Stimulated activated CD4-positive, alpha-beta T cell treated with anti-CD3 and anti-CD28 coated beads, Interleukin-1b, Interleukin-23, amount 100 ng/mL, for 1 hour (primary cell): Measurements from ENCODE around the gene ASAP2.

Source experiments
- DNase-seq, 2 donors: peaks; one replicate each; pipeline ENCODE4 v3.0.0-alpha.2; 2020; ENCODE audit warnings: low read depth in 2 of 2

ASAP2 gene

DNA sequence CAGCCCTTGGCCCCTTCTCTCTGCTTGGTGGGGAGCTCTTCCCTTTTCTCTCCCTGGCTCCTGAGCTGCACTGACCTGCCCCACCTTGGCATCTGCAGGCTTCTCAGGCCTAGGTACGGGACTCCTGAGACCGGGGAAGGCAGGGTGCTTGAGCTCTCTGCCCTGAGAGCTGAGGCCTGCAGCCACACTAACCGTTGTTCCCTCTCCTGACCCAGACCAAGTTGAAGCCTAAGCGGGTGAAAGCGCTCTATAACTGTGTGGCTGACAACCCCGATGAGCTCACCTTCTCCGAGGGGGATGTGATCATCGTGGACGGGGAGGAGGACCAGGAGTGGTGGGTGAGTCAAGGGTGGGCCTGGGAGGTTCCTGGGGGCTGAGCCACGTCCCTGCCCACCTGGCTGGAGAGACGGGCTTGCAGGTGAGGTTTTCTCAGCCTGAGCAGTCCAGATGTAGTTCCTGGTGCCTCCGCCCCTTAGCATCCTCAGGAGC lies 194.5 kb downstream of the ASAP2 start:
- DNase-seq: no peak

DNA sequence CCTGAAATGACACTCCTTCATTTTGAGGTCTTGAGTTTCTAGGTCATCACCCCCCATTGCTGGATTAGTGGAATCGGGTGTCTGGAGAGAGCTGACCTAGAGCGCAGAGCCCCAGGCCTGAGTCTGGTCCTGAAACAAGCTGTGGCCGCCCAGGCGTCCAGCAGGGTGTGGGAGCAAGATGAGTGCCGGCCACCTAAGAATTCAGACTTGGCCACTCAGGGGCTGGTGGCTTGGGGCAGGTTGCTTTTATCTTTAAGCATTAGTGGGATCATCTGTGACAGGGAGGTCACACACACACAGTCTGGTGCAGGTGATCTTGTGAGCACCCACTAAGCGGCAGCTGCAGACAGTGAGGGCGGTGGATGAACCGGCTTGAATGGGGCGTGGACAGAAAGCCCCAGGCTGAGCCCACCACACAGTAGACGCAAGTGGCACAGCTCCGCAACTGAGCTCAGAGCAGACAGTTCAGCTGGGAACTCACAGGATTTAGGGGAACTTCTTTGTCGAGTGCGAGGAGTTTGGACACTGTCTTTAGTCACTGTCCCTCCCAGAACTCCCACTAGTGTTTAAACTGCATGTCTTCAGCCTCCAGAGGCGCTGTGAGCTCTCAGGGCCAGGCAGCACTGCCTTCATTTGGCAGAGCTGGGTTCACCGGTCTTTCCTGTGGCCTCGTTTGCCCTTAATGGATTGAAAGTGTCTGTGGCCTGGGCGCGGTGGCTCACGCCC lies 195.2 kb downstream of the ASAP2 start:
- DNase-seq: no peak

DNA sequence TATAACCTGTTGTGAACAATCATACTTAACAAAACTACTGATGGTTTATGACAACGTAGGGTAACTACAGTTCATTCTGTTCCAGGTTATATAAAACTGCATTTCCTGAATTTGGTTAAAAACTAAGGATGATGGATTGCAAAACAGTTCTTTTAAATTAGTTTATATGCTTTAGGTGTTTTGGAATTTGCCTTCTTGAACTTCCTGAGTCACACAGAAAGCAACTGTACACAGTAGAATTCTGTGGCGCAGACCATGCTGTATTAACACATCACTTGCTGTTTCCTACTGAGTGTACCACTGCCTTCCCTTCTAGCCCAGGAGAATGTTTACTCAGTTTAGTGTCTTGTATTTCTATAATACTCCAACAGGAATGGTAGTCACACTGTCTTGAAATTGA lies 197.3 kb downstream of the ASAP2 start:
- no peak for DNase-seq

DNA sequence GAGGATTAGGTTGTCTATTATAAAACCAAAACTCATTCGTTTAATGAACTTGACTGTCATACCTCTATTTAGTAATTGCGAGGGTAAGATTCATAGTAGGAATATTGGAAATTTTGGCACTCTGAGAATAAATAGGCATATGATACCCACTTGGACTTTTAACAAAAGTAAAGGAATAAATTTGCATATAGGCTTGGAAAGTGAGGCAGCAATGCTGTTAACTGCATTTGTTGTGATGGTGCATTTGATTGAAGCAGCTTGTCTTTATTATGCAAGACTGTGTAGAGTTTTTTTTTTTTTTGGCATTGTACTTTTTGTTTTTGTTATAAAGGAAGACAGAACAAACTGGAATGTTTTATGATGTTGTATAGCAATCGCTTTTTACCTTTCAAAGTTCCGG lies 197.8 kb downstream of the ASAP2 start:
- DNase-seq: no peak

DNA sequence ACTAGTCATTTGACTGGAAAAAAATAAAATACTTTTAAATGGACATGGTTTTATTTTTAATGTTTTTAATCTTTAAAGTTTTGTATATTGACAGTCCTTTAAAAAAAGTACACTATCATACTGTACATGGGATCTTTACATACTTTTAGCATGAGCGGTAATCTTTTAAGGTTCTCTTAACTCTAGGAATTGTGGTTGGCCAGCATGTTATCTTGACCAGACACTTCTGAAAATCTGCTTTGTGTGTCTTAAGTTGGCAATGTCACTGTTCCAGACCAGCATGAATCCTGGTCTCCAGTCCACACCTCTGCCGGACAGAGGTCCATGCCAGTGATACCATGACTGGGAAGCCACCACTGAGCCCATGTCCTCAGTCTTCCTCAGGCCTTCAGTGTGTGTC lies 199.0 kb downstream of the ASAP2 start:
- DNase-seq: no peak

DNA sequence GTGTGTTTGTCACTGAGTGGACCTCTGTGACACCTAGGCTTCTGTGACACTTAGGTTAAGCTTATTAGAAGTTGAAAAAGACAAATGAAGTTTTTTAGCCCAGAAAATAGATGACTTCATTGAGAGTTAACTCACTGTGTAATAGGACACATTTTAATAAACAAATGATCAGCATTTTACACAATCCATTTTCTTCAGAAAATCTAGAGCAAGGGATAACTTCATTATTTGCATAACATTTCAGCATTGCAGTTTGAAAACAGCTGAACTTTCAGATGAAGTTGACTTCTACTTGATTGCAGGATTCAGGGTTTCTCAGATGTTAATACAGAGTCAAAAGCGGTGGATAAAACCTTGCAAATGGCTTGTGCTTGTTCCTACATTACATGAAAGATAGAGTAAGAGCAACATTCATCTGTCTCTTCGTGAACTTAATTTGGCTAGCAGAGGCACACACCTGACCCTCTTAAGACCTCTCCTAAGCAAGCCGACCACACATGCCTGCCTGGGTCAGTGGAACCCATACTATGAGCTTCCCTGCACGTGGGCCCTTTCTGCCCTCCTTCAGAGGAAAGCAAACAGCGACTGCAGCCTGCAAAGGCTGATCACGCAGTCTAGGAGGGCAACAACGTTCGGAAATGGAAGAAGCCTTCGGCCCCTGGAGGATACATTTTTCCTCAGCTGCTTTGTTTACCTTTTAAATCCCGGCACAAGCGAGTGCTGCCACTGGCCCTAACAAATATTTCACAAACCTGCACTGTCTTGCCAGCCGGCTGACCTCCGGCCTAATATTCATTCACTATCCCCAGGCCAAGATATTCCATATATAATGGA lies 200.1 kb downstream of the ASAP2 start:
- no peak for DNase-seq

DNA sequence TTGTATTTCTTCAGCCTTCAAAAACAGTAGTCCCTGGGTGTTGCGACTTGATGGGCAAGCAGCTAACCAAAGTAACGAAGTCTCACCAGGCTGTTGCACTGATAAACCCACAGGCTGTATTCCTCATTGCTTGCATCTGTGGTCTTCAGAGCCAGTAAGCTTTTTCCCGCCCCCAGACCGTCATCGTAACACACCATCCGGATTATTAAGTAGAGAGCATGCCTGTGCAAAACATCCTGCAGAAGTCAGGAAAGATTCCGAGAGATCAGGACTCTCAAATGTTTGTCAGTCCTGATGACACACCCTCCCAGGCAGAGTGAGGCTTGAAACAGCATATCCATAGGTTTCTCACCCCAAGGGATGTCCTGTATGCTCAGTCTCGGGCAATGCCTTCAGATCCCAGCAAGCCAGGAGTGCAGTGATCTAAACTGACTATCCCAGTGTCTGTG lies 200.8 kb downstream of the ASAP2 start:
- DNase-seq: no peak

DNA sequence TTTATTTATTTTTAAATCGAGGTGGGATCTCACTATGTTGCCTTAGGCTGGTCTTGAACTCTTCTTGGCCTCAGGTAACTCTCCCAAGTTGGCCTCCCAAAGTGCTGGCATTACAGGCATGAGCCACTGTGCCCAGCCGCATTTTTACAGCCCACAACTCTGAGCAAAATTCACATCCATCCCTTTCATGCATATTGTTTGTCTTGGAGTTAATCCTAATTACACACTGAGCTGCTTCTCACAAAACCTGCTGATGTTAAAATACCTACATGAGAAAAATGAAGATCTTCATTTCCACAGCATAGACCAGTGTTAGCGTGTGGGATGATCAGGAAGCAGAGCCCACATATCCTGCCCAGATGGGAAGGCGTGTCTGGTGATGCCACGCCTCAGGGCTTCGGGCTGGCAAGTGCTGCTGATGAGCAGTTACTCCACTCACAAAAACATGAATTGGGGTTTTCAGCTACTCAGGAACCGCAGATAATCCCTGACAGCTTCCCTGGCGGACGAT lies 202.1 kb downstream of the ASAP2 start:
- DNase-seq: no peak

DNA sequence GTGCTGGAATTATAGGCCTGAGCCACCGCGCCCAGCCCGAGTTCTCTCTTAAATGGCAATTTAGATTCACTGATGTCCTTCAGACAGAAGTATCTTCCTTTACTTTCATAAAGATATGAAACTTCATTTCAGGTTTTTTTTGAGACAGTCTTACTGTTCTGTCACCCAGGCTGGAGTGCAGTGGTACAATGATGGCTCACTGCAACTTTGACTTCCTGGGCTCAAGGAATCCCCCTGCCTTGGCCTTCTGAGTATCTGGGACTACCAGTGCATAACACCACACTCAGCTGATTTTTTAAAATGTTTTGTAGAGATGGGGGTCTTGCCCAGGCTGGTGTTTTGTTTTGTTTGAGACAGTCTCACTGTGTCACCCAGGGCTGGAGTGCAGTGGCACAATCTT lies 203.5 kb downstream of the ASAP2 start:
- DNase-seq: no peak

DNA sequence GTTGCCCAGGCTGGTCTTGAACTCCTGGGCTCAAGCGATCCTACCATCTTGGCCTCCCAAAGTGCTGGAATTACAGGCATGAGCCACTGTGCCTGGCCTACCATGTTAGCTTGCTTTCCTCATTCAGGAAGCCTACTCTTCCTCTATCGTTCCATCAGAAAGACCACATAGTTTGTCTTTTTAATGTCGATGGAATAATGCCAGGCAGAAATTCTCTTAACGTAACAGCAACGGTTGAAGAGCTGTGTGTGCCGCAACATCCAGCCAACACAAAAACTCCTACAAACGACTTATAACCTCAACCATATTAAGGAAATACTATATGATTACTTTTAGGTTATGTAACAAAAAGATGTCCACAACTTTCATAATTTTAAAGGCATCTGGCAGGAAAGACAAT lies 206.2 kb downstream of the ASAP2 start:
- DNase-seq: no peak

DNA sequence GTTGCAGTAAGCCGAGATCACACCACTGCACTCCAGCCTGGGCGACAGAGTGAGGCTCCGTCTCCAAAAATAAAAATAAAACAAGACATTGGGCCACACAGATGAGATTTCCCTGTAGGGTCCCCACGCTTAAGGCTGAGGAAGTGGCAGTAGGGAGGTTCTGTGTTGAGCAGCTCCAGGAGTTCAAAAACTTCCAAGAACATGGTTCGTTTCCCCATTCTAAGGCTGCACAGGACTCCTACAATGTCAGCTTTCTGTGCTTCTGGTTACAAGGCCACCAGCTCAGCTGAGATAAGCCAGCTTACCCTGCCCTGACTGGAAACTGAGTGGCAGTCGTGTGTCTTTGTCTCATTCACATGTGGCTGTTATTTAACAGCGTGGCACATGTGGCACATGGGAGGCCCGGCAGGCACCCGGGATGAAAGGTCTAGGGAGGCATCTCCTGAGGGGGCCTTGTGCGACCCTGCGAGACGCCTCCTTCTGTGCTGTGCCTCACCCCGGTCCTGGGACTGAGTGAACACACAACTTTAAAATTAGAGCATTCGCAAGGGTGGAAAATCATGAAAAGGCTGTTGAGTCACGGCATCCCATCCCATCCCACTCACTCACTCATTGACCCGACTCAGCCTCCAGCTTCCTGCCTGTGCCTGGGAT lies 209.0 kb downstream of the ASAP2 start:
- DNase-seq: no peak

DNA sequence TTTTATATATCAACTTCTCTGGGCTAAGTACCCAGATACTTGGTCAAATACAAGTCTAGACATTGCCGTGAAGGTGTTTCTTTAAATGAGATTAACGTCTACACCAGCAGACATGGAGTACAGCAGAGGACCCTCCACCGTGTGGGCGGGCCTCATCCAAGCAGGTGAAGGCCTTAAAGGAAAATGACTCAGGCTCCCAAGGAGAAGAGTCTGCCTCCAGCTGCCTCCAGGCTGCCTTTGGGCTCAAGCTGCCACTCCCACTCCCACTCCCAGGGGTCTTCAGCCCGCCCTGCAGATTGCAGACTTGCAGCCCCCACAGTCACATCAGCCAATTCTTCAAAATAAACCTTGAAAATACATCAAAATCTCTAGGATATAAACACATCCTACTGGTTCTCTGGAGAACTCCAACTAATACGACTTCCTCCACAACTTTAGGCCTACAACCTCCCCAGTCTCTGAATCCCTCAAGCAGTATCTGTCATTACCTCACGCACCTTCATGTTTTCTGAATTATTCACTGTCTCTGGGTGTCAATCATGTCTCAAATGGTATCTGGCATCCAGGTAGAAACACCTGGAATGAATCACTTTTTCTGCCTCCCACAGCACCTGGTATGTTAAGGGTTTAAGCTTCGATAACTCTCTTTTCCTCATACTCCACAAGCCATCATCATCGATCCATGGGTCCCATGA lies 209.8 kb downstream of the ASAP2 start:
- no peak for DNase-seq

DNA sequence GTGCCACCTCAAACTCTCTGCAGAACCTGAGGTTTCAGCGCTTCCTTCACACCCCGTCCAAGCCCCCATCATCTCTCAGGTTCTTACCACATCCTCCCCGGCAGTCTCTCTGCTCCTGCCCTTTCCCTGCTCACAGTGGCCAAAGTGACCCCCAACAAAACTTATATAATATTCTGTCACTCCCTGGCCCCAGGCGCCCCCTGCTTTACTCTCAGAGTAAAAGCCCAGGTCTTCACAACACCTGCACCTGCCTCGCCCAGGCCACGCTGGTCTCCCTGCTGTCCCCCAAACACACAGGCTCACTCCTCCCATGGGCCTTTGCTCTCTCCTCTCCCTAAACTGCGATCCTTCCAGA lies 210.3 kb downstream of the ASAP2 start:
- no peak for DNase-seq

DNA sequence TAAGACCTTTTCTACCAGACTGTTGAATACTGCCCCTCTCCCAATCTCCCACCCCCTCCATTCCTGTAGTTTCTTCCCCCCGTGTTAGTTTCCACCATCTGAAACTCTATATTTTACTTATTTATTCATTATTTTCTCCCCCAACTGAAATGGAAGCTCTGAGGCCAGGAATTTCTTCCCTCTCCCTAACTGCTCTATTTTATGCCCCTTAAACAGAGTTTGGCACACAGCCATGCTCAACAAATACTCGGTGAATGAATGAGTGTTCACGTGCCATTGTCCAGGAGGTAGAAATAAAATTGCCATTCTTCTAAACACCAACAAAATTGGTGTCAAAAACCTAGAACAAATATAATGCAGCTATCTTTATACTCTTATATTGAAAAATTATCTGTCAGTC lies 211.1 kb downstream of the ASAP2 start:
- no peak for DNase-seq

DNA sequence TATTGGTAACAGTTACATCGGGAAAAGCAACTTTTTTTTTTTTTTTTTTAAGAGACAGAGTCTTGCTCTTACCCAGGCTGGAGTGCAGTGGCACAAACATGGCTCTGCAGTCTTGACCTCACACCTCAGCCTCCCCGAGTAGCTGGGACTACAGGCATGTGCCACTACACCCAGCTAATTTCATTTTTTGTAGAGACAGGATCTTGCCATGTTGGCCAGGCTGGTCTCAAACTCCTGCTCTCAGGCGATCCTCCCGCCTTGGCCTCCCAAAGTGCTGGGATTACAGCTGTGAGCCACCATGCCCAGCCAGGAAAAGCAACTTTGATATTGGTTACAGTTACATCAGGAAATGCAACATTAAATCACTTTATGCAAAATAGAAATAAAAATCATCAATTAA lies 212.1 kb downstream of the ASAP2 start:
- no peak for DNase-seq

DNA sequence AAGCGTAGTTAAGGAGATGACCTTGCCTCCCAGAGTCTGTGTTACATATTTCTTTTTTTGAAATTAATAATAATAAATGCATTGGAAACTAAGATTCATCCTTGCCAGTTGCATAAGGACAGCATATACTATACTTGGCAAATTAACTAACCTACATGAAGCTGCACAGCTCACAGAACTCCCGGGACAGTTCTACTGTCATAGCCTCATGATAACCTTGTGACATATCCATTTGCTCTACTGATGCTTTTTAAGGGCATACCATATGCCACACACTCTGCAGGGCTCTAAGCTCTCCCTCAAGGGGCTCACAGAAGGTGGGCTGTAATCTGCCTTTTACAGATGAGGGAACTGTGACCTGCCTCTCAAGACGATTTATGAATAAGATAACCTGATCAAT lies 212.9 kb downstream of the ASAP2 start:
- DNase-seq: no peak

DNA sequence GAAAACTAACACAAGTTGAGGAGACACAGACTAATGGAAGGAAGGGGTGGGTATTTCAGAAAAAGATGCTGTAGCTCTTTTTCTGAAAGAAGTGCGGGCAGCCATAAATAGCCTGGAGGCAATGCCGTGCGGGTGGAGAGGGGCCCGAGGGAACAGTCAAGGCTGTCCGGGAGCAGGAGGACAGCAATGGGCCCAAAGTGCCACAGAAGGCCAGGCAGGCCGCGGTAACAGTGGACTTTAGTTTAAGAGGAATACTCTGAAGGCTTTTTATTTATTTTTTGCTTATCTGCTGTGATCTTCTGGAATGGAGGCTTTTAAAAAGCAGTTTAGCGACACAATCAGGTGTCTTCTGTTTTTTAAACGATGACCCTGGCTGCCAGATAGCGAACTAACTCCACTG lies 213.9 kb downstream of the ASAP2 start:
- DNase-seq: no peak

DNA sequence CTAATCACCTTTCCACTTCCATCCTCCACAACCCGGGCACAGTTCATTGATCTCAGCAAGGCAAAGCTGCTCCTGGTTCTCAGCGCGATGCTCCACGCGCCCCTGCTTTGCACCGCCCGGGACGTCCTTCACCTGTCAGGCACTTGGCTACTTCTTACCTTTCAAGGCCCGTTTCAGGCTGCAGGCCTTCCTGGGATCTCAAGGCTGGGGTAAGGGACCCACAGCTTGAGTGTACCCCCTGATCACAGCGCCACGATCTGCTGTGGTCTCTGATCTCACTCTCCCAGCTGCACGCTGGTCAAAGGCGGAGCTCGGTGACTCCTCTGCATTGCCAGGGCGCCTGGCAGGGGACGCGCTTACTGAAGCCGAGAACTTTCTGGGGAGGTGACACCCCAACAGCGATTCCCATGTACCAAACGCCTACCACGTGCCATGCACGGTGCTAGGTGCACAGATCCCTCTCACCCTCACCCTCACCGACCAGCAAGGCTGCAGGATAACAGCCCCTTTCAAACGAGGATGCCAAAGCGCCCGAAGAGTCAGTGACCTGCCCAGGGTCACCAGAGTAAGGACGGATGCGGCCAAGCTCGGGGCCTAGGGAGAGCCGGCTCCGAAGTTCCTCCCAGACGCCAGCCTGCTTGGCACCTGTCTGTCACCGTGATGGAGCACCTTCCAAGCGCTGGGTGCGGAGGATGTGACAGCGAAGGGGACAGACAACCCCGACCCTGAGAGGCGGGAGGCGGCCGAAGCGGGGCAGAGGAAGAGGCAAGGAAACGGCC lies 215.9 kb downstream of the ASAP2 start:
- peak in 1 of 2 donors; percentile 7 for DNase-seq

DNA sequence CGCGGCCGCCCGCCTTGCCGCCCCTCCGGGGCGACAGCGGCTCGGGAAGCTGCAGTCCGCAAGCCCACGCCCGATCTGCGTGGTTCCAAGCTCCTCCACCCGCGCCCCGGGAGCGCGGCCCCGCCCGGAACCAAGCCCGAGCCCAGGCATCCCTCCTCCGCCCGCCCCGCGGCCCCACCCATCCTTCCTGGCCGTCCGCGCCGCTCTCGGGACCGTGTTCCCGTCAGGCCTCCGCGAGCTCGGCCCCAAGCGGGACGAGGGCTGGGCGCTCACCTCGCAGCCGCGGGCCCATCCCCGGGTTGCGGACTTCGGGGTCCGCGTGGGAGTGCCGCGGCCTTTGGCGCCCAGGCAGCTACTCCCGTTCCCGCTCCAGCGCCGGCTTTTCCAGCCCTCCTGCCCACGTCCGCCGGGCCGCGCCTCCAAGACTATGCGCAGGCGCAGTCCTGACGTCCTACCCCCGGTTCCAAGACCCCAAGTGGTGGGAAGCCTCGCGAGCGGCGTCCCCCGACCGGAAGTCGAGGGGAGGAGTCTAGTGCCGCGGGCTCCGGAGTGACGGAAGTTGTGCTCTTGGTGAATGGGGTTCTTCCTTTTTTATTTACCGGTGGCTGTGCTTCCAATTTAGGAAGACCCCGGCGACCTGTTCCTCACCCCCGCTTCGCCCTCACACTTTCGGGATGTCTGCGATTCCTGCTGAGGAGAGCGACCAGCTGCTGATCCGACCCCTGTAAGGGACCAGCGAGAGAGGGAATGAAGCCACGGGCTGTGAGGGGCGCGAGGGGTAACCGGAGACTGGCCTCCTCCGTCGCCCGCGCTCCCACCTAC lies 216.7 kb downstream of the ASAP2 start, which contains the start of the genes CPSF3 and ITGB1BP1:
Gene CPSF3, plus strand, starts transcription at position 555 of the 822 bp plus-strand sequence. Its CDS starts 120 bp downstream, at position 675.
Gene ITGB1BP1, minus strand, starts transcription at position 429 of the 822 bp plus-strand sequence. CDS start 4,831 bp downstream, outside the sequence.
- DNase-seq: peak; percentile 85 to 93

DNA sequence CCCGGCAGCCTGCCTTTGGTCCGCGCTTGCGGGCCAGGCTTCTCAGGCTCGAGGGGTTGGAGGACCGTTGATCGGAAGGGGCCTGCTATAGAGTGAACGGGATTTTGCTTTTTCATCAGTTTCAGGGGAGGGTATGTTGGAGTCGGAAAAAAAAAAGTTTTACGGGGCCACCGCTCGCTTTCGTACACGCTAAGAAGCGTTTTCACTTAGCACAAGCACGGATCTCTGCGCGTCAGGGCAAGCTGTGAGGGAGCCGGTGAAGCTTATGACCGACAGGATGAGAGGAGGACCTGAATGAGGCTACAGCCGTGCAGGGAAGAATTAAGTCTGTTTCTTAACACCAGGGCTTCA lies 217.3 kb downstream of the ASAP2 start:
- peak in 1 of 2 donors; percentile 10 for DNase-seq
